ENCODE data around the gene ATP2C2. TPM values are rescaled to one million over a fixed set of nuclear protein-coding genes. Genes with fewer than 3 reads are reported as not detected.

Gene ATP2C2
- total and polyA plus RNA-seq, 2 experiments from 2014 or later: 2.1 TPM

DNA sequence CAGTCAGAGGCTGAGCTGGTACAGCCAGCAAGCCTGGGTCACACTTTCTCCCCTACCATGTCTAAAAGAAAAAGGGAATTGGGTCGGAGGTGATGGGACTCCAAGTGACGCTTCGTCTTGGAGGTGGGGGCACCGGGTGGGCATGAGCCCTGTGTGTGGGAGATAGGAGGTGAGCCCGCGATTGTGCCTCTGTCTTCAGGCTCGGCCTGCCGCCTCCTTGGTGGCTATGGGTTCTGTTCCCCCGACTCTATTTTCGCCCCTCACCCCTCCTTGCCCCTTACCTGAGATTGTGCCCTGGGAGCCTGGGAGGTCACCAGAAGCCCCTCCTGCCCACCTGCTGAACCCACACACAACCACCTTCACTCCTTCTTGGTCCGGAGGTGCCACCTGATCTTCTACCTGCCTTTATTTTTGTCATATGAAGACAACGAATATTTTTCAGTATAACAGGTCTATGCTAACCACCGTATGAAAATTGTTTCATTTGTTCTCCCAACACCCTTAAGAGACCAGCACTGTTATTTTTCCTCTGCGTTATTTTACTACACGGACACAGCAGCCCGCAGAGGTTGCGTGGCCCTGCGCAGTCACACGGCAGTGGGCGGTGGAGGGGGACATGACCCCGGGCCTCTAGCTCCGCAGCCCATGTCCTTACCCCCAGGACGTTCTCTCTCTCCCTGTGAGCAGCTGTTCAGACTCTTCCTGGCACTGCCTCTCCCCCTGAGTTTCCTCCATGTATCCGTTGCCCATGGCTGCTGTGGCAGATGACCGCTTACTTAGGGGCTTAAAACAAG is 49.9 kb downstream of the ATP2C2 start:
- no peaks in the 10 kb centered on the region for H3K9me2 ChIP-seq (ENCODE audit: insufficient read depth)
- H3K79me2 ChIP-seq (replicated peaks; ENCODE audit: insufficient read depth): no peaks in the 10 kb centered on the region
- H3K4me3 Mint-ChIP-seq: no peak overlapping the region
- H4K20me1 ChIP-seq (replicated peaks; ENCODE audit: insufficient read depth): no peaks in the 10 kb centered on the region
- H3K4me1 Mint-ChIP-seq: no peaks in the 10 kb centered on the region
- H3K9me3 Mint-ChIP-seq: peaks cover 5% of the 10 kb centered on the region; the same call in 2 of the 3 replicates
- TF ChIP-seq, protein P1, sequence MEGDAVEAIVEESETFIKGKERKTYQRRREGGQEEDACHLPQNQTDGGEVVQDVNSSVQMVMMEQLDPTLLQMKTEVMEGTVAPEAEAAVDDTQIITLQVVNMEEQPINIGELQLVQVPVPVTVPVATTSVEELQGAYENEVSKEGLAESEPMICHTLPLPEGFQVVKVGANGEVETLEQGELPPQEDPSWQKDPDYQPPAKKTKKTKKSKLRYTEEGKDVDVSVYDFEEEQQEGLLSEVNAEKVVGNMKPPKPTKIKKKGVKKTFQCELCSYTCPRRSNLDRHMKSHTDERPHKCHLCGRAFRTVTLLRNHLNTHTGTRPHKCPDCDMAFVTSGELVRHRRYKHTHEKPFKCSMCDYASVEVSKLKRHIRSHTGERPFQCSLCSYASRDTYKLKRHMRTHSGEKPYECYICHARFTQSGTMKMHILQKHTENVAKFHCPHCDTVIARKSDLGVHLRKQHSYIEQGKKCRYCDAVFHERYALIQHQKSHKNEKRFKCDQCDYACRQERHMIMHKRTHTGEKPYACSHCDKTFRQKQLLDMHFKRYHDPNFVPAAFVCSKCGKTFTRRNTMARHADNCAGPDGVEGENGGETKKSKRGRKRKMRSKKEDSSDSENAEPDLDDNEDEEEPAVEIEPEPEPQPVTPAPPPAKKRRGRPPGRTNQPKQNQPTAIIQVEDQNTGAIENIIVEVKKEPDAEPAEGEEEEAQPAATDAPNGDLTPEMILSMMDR (conservative IDR thresholded peaks at IDR 0.05; ENCODE audit: low read depth in 2 of 2): no peak
- TF ChIP-seq ZNF114 (CRISPR knock-in tag; IDR thresholded peaks at IDR 0.05) (no peak), NANOG (IDR thresholded peaks at IDR 0.05; ENCODE audit: borderline replicate concordance) (no peak), ZNF331 (CRISPR knock-in tag; IDR thresholded peaks at IDR 0.05; ENCODE audit: low read depth) (no peak), EZH2phosphoT487 (IDR thresholded peaks at IDR 0.05; ENCODE audit: unreplicated experiment) (no peak), EZH2 (IDR thresholded peaks at IDR 0.05; ENCODE audit: low read depth, unreplicated experiment) (no peak), JUNB (IDR thresholded peaks at IDR 0.05; ENCODE audit: unreplicated experiment) (no peak), STAT1 (IDR thresholded peaks at IDR 0.05; ENCODE audit: unreplicated experiment) (no peak), POLR2AphosphoS5 (IDR thresholded peaks at IDR 0.05; ENCODE audit: low read depth) (no peak)
- TF ChIP-seq, protein P2, sequence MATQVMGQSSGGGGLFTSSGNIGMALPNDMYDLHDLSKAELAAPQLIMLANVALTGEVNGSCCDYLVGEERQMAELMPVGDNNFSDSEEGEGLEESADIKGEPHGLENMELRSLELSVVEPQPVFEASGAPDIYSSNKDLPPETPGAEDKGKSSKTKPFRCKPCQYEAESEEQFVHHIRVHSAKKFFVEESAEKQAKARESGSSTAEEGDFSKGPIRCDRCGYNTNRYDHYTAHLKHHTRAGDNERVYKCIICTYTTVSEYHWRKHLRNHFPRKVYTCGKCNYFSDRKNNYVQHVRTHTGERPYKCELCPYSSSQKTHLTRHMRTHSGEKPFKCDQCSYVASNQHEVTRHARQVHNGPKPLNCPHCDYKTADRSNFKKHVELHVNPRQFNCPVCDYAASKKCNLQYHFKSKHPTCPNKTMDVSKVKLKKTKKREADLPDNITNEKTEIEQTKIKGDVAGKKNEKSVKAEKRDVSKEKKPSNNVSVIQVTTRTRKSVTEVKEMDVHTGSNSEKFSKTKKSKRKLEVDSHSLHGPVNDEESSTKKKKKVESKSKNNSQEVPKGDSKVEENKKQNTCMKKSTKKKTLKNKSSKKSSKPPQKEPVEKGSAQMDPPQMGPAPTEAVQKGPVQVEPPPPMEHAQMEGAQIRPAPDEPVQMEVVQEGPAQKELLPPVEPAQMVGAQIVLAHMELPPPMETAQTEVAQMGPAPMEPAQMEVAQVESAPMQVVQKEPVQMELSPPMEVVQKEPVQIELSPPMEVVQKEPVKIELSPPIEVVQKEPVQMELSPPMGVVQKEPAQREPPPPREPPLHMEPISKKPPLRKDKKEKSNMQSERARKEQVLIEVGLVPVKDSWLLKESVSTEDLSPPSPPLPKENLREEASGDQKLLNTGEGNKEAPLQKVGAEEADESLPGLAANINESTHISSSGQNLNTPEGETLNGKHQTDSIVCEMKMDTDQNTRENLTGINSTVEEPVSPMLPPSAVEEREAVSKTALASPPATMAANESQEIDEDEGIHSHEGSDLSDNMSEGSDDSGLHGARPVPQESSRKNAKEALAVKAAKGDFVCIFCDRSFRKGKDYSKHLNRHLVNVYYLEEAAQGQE (IDR thresholded peaks at IDR 0.05; ENCODE audit: unreplicated experiment): no peak
- TF ChIP-seq, protein P3, sequence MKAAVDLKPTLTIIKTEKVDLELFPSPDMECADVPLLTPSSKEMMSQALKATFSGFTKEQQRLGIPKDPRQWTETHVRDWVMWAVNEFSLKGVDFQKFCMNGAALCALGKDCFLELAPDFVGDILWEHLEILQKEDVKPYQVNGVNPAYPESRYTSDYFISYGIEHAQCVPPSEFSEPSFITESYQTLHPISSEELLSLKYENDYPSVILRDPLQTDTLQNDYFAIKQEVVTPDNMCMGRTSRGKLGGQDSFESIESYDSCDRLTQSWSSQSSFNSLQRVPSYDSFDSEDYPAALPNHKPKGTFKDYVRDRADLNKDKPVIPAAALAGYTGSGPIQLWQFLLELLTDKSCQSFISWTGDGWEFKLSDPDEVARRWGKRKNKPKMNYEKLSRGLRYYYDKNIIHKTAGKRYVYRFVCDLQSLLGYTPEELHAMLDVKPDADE (IDR thresholded peaks at IDR 0.05): no peak
- TF ChIP-seq, protein P4, sequence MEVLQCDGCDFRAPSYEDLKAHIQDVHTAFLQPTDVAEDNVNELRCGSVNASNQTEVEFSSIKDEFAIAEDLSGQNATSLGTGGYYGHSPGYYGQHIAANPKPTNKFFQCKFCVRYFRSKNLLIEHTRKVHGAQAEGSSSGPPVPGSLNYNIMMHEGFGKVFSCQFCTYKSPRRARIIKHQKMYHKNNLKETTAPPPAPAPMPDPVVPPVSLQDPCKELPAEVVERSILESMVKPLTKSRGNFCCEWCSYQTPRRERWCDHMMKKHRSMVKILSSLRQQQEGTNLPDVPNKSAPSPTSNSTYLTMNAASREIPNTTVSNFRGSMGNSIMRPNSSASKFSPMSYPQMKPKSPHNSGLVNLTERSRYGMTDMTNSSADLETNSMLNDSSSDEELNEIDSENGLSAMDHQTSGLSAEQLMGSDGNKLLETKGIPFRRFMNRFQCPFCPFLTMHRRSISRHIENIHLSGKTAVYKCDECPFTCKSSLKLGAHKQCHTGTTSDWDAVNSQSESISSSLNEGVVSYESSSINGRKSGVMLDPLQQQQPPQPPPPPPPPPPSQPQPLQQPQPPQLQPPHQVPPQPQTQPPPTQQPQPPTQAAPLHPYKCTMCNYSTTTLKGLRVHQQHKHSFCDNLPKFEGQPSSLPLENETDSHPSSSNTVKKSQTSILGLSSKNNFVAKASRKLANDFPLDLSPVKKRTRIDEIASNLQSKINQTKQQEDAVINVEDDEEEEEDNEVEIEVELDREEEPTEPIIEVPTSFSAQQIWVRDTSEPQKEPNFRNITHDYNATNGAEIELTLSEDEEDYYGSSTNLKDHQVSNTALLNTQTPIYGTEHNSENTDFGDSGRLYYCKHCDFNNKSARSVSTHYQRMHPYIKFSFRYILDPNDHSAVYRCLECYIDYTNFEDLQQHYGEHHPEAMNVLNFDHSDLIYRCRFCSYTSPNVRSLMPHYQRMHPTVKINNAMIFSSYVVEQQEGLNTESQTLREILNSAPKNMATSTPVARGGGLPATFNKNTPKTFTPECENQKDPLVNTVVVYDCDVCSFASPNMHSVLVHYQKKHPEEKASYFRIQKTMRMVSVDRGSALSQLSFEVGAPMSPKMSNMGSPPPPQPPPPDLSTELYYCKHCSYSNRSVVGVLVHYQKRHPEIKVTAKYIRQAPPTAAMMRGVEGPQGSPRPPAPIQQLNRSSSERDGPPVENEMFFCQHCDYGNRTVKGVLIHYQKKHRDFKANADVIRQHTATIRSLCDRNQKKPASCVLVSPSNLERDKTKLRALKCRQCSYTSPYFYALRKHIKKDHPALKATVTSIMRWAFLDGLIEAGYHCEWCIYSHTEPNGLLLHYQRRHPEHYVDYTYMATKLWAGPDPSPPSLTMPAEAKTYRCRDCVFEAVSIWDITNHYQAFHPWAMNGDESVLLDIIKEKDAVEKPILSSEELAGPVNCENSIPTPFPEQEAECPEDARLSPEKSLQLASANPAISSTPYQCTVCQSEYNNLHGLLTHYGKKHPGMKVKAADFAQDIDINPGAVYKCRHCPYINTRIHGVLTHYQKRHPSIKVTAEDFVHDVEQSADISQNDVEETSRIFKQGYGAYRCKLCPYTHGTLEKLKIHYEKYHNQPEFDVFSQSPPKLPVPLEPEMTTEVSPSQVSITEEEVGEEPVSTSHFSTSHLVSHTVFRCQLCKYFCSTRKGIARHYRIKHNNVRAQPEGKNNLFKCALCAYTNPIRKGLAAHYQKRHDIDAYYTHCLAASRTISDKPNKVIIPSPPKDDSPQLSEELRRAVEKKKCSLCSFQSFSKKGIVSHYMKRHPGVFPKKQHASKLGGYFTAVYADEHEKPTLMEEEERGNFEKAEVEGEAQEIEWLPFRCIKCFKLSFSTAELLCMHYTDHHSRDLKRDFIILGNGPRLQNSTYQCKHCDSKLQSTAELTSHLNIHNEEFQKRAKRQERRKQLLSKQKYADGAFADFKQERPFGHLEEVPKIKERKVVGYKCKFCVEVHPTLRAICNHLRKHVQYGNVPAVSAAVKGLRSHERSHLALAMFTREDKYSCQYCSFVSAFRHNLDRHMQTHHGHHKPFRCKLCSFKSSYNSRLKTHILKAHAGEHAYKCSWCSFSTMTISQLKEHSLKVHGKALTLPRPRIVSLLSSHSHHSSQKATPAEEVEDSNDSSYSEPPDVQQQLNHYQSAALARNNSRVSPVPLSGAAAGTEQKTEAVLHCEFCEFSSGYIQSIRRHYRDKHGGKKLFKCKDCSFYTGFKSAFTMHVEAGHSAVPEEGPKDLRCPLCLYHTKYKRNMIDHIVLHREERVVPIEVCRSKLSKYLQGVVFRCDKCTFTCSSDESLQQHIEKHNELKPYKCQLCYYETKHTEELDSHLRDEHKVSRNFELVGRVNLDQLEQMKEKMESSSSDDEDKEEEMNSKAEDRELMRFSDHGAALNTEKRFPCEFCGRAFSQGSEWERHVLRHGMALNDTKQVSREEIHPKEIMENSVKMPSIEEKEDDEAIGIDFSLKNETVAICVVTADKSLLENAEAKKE (CRISPR knock-in tag; IDR thresholded peaks at IDR 0.05): no peak
- no peaks in the 10 kb centered on the region for H3K36me3 ChIP-seq (ENCODE audit: insufficient read depth)
- no peaks in the 10 kb centered on the region for H3F3A ChIP-seq (replicated peaks; ENCODE audit: low read depth)
- H3K4me2 ChIP-seq: no peak overlapping the region
- no peak overlapping the region for H2AFZ ChIP-seq
- no peak overlapping the region for H3K4me3 ChIP-seq
- no peak for ATAC-seq
- DNase-seq (ENCODE audit: low spot score): no peak
- H3K27ac Mint-ChIP-seq: no peak overlapping the region
- H3K27me3 Mint-ChIP-seq (ENCODE audit: insufficient read depth, low read depth, poor library complexity): peaks cover 19% of the 10 kb centered on the region
- H3K36me3 Mint-ChIP-seq (ENCODE audit: low read depth): peaks cover under 1% of the 10 kb centered on the region; the same call in 2 of the 3 replicates
- no peaks in the 10 kb centered on the region for H3K27me3 ChIP-seq (ENCODE audit: insufficient read depth)
- no peak overlapping the region for H3K27ac ChIP-seq (ENCODE audit: low read depth)
- H3K4me1 ChIP-seq (ENCODE audit: insufficient read depth): no peaks in the 10 kb centered on the region
